DMS 273 (cell line): Measurements from ENCODE around the gene SLC10A1.

Experiments used
- DNase-seq: peaks from one replicate; lab custom pipeline; 2025; ENCODE audit not compliant: unreplicated experiment; lab: John Stamatoyannopoulos, UW

SLC10A1 gene

GRCh38 chr14:69811227-69811867, 14.3 kb upstream of the SLC10A1 start:
- no peak for DNase-seq

GRCh38 chr14:69808919-69809808, 12.1 kb upstream of the SLC10A1 start:
- no peak for DNase-seq

GRCh38 chr14:69807192-69807591, 10.2 kb upstream of the SLC10A1 start:
- DNase-seq: no peak

- no peak for DNase-seq
Observed at GRCh38 chr14:69804902-69805301, 7.9 kb upstream of the SLC10A1 start.

- DNase-seq: peak; percentile 37
Observed at GRCh38 chr14:69803753-69804152, 6.7 kb upstream of the SLC10A1 start.

GRCh38 chr14:69798339-69798735, 1.3 kb upstream of the SLC10A1 start:
- DNase-seq: no peak

- DNase-seq: no peak
Observed at GRCh38 chr14:69797573-69798338, 715 bp upstream of the SLC10A1 start.

GRCh38 chr14:69795691-69796090, 1.4 kb downstream of the SLC10A1 start:
- DNase-seq: no peak

GRCh38 chr14:69794791-69795190, 2.2 kb downstream of the SLC10A1 start:
- DNase-seq: no peak

- no peak for DNase-seq
Observed at GRCh38 chr14:69792887-69793421, 4.1 kb downstream of the SLC10A1 start.

- DNase-seq: no peak
Observed at GRCh38 chr14:69789118-69789640, 7.9 kb downstream of the SLC10A1 start.

- DNase-seq: no peak
Observed at GRCh38 chr14:69786603-69787002, 10.4 kb downstream of the SLC10A1 start.

- DNase-seq: no peak
Observed at GRCh38 chr14:69784942-69785341, 12.1 kb downstream of the SLC10A1 start.

- DNase-seq: no peak
Observed at GRCh38 chr14:69780952-69781351, 16.1 kb downstream of the SLC10A1 start.

GRCh38 chr14:69780092-69780491, 16.9 kb downstream of the SLC10A1 start:
- no peak for DNase-seq

GRCh38 chr14:69779088-69779487, 18.0 kb downstream of the SLC10A1 start:
- DNase-seq: no peak

- no peak for DNase-seq
Observed at GRCh38 chr14:69776875-69777453, 20.1 kb downstream of the SLC10A1 start.

- DNase-seq: no peak
Observed at GRCh38 chr14:69775012-69775411, 22.0 kb downstream of the SLC10A1 start.

GRCh38 chr14:69773571-69774276, 23.3 kb downstream of the SLC10A1 start:
- DNase-seq: no peak
